ENCODE data around the gene RNF213.
"Not testable (repeated sequence)": the region's sequence is repeated elsewhere in the genome, so short reads cannot be mapped to it uniquely, and the experiment has no call there.

RNF213 gene

DNA sequence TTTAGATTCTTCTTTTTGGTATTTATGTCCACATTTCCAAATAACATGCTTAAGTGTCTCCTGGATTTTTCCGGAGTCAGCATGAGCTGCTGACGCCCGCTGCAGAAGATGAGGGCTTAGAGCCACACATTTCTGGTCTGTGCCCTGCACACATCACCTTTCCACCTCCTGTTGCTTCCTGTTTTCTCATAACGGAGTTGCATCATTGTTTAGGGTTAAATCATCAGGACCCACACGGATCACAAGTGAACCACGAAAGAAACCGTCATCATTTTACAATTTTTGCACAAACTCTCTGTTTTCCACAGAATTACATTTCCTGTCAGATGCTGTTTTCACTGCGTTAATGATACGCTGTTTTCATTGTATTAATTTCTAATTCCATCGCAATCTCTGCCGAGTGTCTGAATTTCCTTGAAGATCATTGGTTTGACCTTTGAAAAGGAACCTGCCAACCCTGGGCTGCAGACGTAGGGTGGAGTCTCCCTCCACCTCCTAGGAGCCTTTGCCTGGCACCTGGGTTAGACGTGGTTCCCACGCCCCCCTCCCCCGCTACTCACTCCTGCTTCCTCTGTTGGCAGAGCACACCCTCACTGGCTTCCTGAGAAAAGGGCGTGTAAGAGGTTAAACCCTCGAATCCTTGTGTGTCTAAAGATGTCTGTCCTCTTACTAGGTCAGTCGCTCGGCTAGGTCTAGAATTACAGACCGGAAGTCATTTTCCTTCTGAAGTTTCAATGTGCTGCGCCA is 68.2 kb downstream of the RNF213 start:
- no peak for DNase-seq
- in situ Hi-C loops (cut with HindIII; ENCODE audit: low pct_ligation_motif_present, low pct_unique_long_range_greater_than_20kb, low sequenced_read_pairs): no loop called here

DNA sequence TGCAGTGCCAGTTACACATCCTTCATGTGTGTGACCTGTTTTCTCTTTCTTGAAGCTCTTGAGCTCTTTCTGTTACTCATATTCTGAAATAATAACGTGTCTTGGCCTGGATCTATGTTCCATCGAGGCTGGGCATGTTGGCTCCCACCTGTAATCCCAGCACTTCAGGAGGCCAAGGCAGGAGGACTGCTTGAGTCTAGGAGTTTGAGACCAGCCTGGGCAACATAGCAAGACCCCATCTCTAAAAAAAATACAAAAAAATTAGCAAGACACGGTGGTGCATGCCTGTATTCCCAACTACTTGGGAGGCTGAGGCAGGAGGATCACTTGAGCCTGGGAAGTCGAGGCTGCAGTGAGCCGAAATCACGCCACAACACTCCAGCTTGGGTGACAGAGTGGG is 68.8 kb downstream of the RNF213 start:
- DNase-seq; in situ Hi-C loops (cut with HindIII; ENCODE audit: low pct_ligation_motif_present, low pct_unique_long_range_greater_than_20kb, low sequenced_read_pairs): not testable (repeated sequence)

- DNase-seq: no peak
- in situ Hi-C loops (cut with HindIII; ENCODE audit: low pct_ligation_motif_present, low pct_unique_long_range_greater_than_20kb, low sequenced_read_pairs): no loop called here
These were observed 69.6 kb downstream of the RNF213 start for GRCh38 chr17:80330276-80330675.

DNA sequence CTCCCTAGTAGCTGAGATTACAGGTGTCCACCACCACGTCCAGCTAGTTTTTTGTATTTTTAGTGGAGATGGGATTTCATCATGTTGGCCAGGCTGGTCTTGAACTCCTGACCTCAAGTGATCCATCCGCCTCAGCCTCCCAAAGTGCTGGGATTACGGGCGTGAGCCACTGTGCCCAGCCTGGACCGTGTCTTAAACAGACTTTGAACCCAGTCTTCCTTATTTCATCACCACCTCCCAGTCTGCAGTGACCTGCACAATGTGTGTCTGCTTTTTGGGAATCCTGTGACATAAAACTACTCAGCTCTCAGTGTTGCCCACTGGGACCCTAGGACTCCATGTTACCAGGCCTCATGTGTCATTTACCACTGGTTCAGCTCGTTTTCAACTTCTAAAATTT is 70.3 kb downstream of the RNF213 start:
- DNase-seq; in situ Hi-C loops (cut with HindIII; ENCODE audit: low pct_ligation_motif_present, low pct_unique_long_range_greater_than_20kb, low sequenced_read_pairs): not testable (repeated sequence)

GRCh38 chr17:80331820-80332219 is 71.2 kb downstream of the RNF213 start:
- no peak for DNase-seq
- in situ Hi-C loops (cut with HindIII; ENCODE audit: low pct_ligation_motif_present, low pct_unique_long_range_greater_than_20kb, low sequenced_read_pairs): no loop called here

GRCh38 chr17:80337195-80337895 is 76.7 kb downstream of the RNF213 start:
- DNase-seq: no peak
- in situ Hi-C loops (cut with HindIII; ENCODE audit: low pct_ligation_motif_present, low pct_unique_long_range_greater_than_20kb, low sequenced_read_pairs): no loop called here

DNA sequence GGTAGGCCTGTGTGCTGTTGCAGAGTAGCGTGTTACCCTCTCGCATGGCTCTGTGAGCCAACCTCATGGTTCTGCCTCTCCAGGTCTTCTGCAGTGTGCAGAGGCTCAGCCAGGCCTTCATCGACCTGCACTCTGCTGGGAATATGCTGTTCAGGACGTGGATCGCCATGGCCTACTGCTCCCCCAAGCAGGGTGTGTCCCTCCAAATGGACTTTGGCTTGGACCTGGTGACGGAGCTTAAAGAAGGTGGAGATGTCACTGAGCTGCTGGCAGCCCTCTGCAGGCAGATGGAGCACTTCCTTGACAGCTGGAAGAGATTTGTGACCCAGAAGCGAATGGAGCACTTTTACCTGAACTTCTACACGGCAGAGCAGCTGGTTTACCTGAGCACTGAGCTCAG is 78.5 kb downstream of the RNF213 start:
- in situ Hi-C loops (cut with HindIII; ENCODE audit: low pct_ligation_motif_present, low pct_unique_long_range_greater_than_20kb, low sequenced_read_pairs): no loop called here
- DNase-seq: no peak

DNA sequence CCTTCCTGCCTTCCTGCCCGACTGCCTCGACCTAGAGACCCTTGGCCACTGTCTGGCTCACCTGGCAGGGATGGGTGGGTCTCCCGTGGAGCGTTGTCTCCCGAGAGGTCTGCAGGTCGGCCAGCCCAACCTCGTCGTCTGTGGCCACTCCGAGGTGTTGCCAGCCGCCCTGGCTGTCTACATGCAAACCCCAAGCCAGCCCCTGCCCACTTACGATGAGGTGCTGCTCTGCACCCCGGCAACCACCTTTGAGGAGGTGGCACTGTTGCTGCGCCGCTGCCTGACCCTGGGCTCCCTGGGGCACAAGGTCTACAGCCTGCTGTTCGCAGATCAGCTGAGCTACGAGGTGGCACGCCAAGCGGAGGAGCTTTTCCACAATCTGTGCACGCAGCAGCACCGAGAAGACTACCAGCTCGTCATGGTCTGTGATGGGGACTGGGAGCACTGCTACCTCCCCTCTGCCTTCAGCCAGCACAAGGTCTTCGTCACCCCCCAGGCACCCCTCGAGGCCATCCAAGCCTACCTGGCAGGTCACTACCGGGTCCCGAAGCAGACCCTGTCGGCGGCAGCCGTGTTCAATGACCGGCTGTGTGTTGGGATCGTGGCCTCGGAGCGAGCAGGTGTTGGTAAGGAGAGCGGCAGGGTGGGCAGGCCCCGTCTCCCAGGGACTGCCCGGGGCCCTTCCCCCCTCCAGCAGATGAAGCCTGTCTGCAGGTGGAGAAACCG is 79.2 kb downstream of the RNF213 start:
- DNase-seq: no peak
- in situ Hi-C loops (cut with HindIII; ENCODE audit: low pct_ligation_motif_present, low pct_unique_long_range_greater_than_20kb, low sequenced_read_pairs): no loop called here

- in situ Hi-C loops (cut with HindIII; ENCODE audit: low pct_ligation_motif_present, low pct_unique_long_range_greater_than_20kb, low sequenced_read_pairs): no loop called here
These were observed 84.7 kb downstream of the RNF213 start for GRCh38 chr17:80345321-80345720.

DNA sequence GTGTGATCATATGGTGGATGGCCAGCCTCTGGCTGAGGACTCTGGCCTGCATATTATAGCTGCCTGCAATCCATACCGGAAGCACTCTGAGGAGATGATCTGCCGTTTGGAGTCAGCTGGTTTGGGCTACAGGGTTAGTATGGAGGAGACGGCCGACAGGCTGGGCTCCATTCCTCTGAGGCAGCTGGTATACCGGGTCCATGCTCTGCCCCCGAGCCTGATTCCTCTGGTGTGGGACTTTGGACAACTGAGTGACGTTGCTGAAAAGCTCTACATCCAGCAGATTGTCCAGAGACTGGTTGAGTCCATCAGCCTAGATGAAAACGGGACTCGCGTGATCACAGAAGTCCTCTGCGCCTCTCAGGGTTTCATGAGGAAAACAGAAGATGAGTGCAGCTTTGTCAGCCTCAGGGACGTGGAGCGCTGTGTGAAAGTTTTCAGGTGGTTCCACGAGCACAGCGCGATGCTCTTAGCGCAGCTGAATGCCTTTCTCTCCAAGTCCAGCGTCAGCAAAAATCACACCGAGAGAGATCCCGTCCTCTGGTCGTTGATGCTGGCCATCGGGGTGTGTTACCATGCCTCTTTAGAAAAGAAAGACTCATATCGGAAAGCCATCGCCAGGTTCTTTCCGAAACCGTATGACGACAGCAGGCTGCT is 85.3 kb downstream of the RNF213 start:
- in situ Hi-C loops (cut with HindIII; ENCODE audit: low pct_ligation_motif_present, low pct_unique_long_range_greater_than_20kb, low sequenced_read_pairs): no loop called here
- DNase-seq: no peak

More at GRCh38 chr17:80345321-80345720, 84.7 kb downstream of the RNF213 start:
- no peak for DNase-seq

DNA sequence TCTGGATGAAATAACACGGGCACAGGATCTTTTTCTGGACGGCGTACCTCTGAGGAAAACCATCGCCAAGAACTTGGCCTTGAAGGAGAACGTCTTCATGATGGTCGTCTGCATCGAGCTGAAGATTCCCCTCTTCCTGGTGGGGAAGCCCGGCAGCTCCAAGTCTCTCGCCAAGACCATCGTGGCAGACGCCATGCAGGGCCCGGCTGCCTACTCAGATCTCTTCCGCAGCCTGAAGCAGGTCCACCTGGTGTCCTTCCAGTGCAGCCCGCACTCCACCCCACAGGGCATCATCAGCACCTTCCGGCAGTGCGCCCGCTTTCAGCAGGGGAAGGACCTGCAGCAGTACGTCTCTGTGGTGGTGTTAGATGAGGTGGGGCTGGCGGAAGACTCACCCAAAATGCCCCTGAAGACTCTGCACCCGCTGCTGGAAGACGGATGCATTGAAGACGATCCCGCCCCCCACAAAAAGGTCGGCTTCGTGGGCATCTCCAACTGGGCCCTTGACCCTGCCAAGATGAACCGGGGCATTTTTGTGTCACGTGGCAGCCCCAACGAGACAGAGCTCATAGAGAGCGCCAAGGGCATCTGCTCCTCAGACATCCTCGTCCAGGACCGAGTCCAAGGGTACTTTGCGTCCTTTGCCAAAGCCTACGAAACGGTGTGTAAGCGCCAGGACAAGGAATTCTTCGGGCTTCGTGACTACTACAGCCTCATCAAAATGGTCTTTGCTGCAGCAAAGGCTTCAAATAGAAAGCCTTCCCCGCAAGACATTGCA is 86.0 kb downstream of the RNF213 start:
- DNase-seq: no peak
- in situ Hi-C loops (cut with HindIII; ENCODE audit: low pct_ligation_motif_present, low pct_unique_long_range_greater_than_20kb, low sequenced_read_pairs): no loop called here

GRCh38 chr17:80347536-80347935 is 86.9 kb downstream of the RNF213 start:
- in situ Hi-C loops (cut with HindIII; ENCODE audit: low pct_ligation_motif_present, low pct_unique_long_range_greater_than_20kb, low sequenced_read_pairs): no loop called here
- no peak for DNase-seq

DNA sequence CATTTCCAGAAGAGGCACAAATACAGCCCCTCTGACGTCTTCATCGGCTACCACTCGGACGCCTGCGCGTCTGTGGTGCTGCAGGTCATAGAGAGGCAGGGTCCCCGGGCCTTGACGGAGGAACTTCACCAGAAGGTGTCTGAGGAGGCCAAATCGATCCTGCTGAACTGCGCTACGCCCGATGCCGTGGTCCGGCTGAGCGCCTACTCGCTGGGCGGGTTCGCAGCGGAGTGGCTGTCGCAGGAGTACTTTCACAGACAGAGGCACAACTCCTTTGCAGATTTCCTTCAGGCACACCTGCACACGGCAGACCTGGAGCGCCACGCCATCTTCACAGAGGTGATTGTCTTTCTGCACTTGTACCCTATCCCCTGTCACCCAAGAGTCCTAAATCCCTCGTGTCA is 87.3 kb downstream of the RNF213 start:
- in situ Hi-C loops (cut with HindIII; ENCODE audit: low pct_ligation_motif_present, low pct_unique_long_range_greater_than_20kb, low sequenced_read_pairs): no loop called here
- no peak for DNase-seq

- DNase-seq: no peak
- in situ Hi-C loops (cut with HindIII; ENCODE audit: low pct_ligation_motif_present, low pct_unique_long_range_greater_than_20kb, low sequenced_read_pairs): no loop called here
These were observed 88.0 kb downstream of the RNF213 start for GRCh38 chr17:80348551-80349150.

- in situ Hi-C loops (cut with HindIII; ENCODE audit: low pct_ligation_motif_present, low pct_unique_long_range_greater_than_20kb, low sequenced_read_pairs): no loop called here
- DNase-seq: no peak
These were observed 88.5 kb downstream of the RNF213 start for GRCh38 chr17:80349151-80349651.

DNA sequence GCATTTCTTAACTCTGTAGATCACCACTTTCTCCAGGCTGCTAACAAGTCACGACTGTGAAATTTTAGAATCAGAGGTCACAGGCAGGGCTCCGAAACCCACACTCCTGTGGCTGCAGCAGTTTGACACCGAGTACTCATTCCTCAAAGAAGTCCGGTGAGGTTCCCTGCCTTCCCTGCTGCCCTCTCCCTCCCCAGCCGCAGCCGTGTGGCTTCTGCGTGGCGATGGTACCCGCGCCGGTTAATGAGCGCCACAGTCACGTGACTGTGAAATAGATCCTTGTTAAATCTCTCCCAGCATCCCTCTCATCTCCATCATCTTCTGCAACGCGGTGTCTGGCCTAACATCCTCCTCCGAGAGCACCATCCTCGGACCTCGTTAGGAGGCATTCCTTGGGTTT is 89.1 kb downstream of the RNF213 start:
- in situ Hi-C loops (cut with HindIII; ENCODE audit: low pct_ligation_motif_present, low pct_unique_long_range_greater_than_20kb, low sequenced_read_pairs): no loop called here
- no peak for DNase-seq

- in situ Hi-C loops (cut with HindIII; ENCODE audit: low pct_ligation_motif_present, low pct_unique_long_range_greater_than_20kb, low sequenced_read_pairs): no loop called here
- DNase-seq: no peak
These were observed 91.7 kb downstream of the RNF213 start for GRCh38 chr17:80352216-80352895.
